K562 (cell line): Measurements from ENCODE around the gene ORC5. TPM values are rescaled to one million over a fixed set of nuclear protein-coding genes. Genes with fewer than 3 reads are reported as not detected.

ENCODE experiments used
- ATAC-seq: fragments of 200-7000 bp; cut with Tn5 transposase; 3 replicates; pipeline ENCODE4 v1.9.1; 2020; ENCODE audit warnings: moderate library complexity
- BruUV-seq: library from RNA; stranded (reverse); fragments of 400-500 nt; replicated peaks from 2 replicates; lab custom pipeline; 2021; lab: Mats Ljungman, UMichigan
- CTCF ChIA-PET: fragments of 300-600 bp; formaldehyde crosslinking; extraction: SDS; loops from one replicate; lab custom pipeline; 2021; ENCODE audit warnings: low intra/inter-chr PET ratio; lab: Yijun Ruan, JAX
- POLR2A ChIA-PET: fragments of 300-600, 350-650 bp; sonication (Branson Sonifier 250); formaldehyde crosslinking; extraction: SDS; loops from one replicate; lab custom pipeline; 2021; ENCODE audit warnings: antibody characterized with exemption, inconsistent platforms; lab: Yijun Ruan, JAX
- DNase-seq, 4 experiments: peaks; one replicate each; pipeline versions ENCODE4 v3.0.0 to v3.0.0-alpha.2; 2011 to 2018; ENCODE audit warnings: low spot score in 3 of 4, mixed read lengths in 3 of 4; ENCODE audit errors: extremely low read depth in 1 of 4
- FAIRE-seq: peaks from 2 replicates; lab custom pipeline; 2011; peaks lifted over from hg19 to GRCh38; lab: Jason Lieb, UNC
- H2AFZ ChIP-seq: 2 replicates; pipeline ENCODE4 v1.6.0; 2011; ENCODE audit warnings: low read depth, low read length, control low read depth, inconsistent platforms
- H3K27ac ChIP-seq: fragments of 200-600 bp; 3 replicates; pipeline ENCODE4 v1.8.0; 2011; ENCODE audit warnings: low read depth, mild to moderate bottlenecking, control low read depth, inconsistent platforms, low read length, moderate library complexity, mixed read lengths; ENCODE audit errors: extremely low read depth
- H3K27me3 ChIP-seq, 2 experiments: fragments of 300-600 bp in 1 of 2; 2 replicates in 1 of 2; 3 replicates in 1 of 2; pipeline versions ENCODE4 v1.6.0 to v1.8.0; 2011; ENCODE audit warnings: inconsistent platforms in 2 of 2, low read length in 2 of 2, mild to moderate bottlenecking in 1 of 2, mixed read lengths in 1 of 2, moderate library complexity in 1 of 2; ENCODE audit not compliant: control insufficient read depth in 2 of 2, insufficient read depth in 2 of 2
- H3K36me3 ChIP-seq: fragments of 300-600 bp; 3 replicates; pipeline ENCODE4 v1.8.0; 2011; ENCODE audit warnings: mild to moderate bottlenecking, low read length, inconsistent platforms; ENCODE audit not compliant: control insufficient read depth, insufficient read depth
- H3K4me1 ChIP-seq, 2 experiments: fragments of 200-600 bp in 1 of 2; replicated peaks in 1 of 2; 2 replicates in 1 of 2; 3 replicates in 1 of 2; pipeline versions ENCODE4 v1.5.1 to v1.8.0; 2011; ENCODE audit warnings: inconsistent platforms in 2 of 2, low read length in 2 of 2, mild to moderate bottlenecking in 1 of 2, mixed read lengths in 1 of 2, moderate library complexity in 1 of 2; ENCODE audit not compliant: control insufficient read depth in 2 of 2, insufficient read depth in 2 of 2
- H3K4me2 ChIP-seq: 2 replicates; pipeline ENCODE4 v1.6.1; 2011; ENCODE audit warnings: low read length, control low read depth, inconsistent platforms, mixed read lengths; ENCODE audit not compliant: insufficient read depth
- H3K4me3 ChIP-seq: fragments of 200-600 bp; sonication (generic), shearing (Covaris generic); 2 replicates; pipeline ENCODE4 v1.5.1; 2016; ENCODE audit warnings: control low read depth, inconsistent platforms
- H3K79me2 ChIP-seq: fragments of 200-600 bp; 3 replicates; pipeline ENCODE4 v1.8.0; 2011; ENCODE audit warnings: low read length, inconsistent platforms; ENCODE audit not compliant: control insufficient read depth, insufficient read depth
- H3K9ac ChIP-seq, 2 experiments: 2 replicates each; pipeline versions ENCODE4 v1.6.0 to v1.6.1; 2011; ENCODE audit warnings: low read depth in 2 of 2, low read length in 2 of 2, control low read depth in 1 of 2, inconsistent platforms in 1 of 2, mild to moderate bottlenecking in 1 of 2, mixed read lengths in 1 of 2; ENCODE audit not compliant: insufficient read depth in 1 of 2
- H3K9me1 ChIP-seq: one replicate; pipeline ENCODE4 v1.6.0; 2011; ENCODE audit warnings: inconsistent platforms, mild to moderate bottlenecking, low read length, moderate library complexity; ENCODE audit not compliant: control insufficient read depth, insufficient read depth
- H3K9me3 ChIP-seq: replicated peaks from 2 replicates; pipeline ENCODE4 v1.5.1; 2011; ENCODE audit warnings: low read depth, low read length, inconsistent platforms; ENCODE audit not compliant: control insufficient read depth, insufficient read depth
- H4K20me1 ChIP-seq: replicated peaks from 2 replicates; pipeline ENCODE4 v1.6.1; 2011; ENCODE audit warnings: low read length, inconsistent platforms, mixed read lengths; ENCODE audit not compliant: control insufficient read depth, insufficient read depth
- CBFB ChIP-seq: sonication (generic); formaldehyde crosslinking; IDR thresholded peaks from 2 replicates; pipeline ENCODE4 v1.4.0; 2020; ENCODE audit warnings: mild to moderate bottlenecking, missing genetic modification reagents
- CC2D1A ChIP-seq: fragments of 450-650 bp; IDR thresholded peaks from 2 replicates; pipeline ENCODE4 v1.6.1; 2017; ENCODE audit warnings: mild to moderate bottlenecking
- ELF2 ChIP-seq: fragments of 250-450 bp; sonication (Bioruptor Pico); IDR thresholded peaks from 2 replicates; pipeline ENCODE4 v1.5.0; 2021; ENCODE audit warnings: mild to moderate bottlenecking
- FOXK1 ChIP-seq: sonication (generic); formaldehyde crosslinking; IDR thresholded peaks from 2 replicates; pipeline ENCODE4 v1.8.0; 2022; ENCODE audit warnings: missing genetic modification reagents, mild to moderate bottlenecking, borderline replicate concordance
- MLLT1 ChIP-seq, 2 experiments: fragments of 450-650 bp; IDR thresholded peaks; 2 replicates each; pipeline ENCODE4 v1.6.1; 2016
- NCOA1 ChIP-seq: fragments of 450-650 bp; IDR thresholded peaks from 2 replicates; pipeline ENCODE4 v1.6.1; 2016; ENCODE audit warnings: low read depth
- NFATC3 ChIP-seq: fragments of 450-650 bp; IDR thresholded peaks from 2 replicates; pipeline ENCODE4 v1.6.1; 2017; ENCODE audit warnings: mild to moderate bottlenecking
- SREBF2 ChIP-seq: sonication (generic); formaldehyde crosslinking; IDR thresholded peaks from 2 replicates; pipeline ENCODE4 v1.4.0; 2020; ENCODE audit warnings: mild to moderate bottlenecking, missing genetic modification reagents
- ZEB2 ChIP-seq: fragments of 450-650 bp; IDR thresholded peaks from 2 replicates; pipeline ENCODE4 v1.6.1; 2016
- ZNF224 ChIP-seq: sonication (generic); formaldehyde crosslinking; IDR thresholded peaks from 2 replicates; pipeline ENCODE4 v1.8.0; 2022; ENCODE audit warnings: mild to moderate bottlenecking, missing genetic modification reagents
- ZNF232 ChIP-seq: sonication (generic); formaldehyde crosslinking; IDR thresholded peaks from 2 replicates; pipeline ENCODE4 v1.8.0; 2022; ENCODE audit warnings: mild to moderate bottlenecking, missing genetic modification reagents
- ZNF507 ChIP-seq: conservative IDR thresholded peaks from 2 replicates; pipeline ENCODE4 v1.6.1; 2017; ENCODE audit warnings: missing genetic modification characterization, missing compliant biosample characterization
- WGBS: fragments of 100-300 bp; shearing (Covaris generic); methylation state at CpG from one replicate; pipeline ENCODE4 v1.1.6; 2016; ENCODE audit warnings: low coverage, mixed read lengths; ENCODE audit not compliant: insufficient coverage; ENCODE audit errors: missing lambda C conversion rate; 5-methylcytosine and 5-hydroxymethylcytosine counted together
- in situ Hi-C: fragments of 300-500 bp; cut with MboI; formaldehyde crosslinking; loops from 4 replicates; pipeline ENCODE4 v1.15.0; 2018; ENCODE audit warnings: inconsistent platforms, mixed read lengths
- intact Hi-C: fragments of 100-400 bp; cut with micrococcal nuclease; formaldehyde crosslinking; loops from 2 replicates; pipeline ENCODE4 v1.14.2; 2022
- polyA plus RNA-seq, 8 experiments: library from polyadenylated mRNA; depleted of rRNA in 4 of 8; stranded (reverse) in 5 of 8; unstranded in 3 of 8; fragments of >200 nt; fragmentation: Nextera tagmentation in 2 of 8; fragmentation: Illumina TruSeq in 1 of 8; extraction: Ambion mirVana in 2 of 8; extraction: Trizol in 1 of 8; gene quantifications; 2 replicates each; pipeline versions ENCODE4 v1.2.1 to v1.2.3, GENCODE V29; 2011 to 2014; ENCODE audit warnings: inconsistent platforms in 1 of 8, missing spikeins in 1 of 8
- total RNA-seq, 7 experiments: library from RNA; depleted of rRNA in 6 of 7; stranded (reverse); fragments of >200 nt in 6 of 7; fragmentation: Illumina TruSeq in 2 of 7; extraction: Trizol in 2 of 7; gene quantifications; 2 replicates each; pipeline versions ENCODE4 v1.2.1 to v1.2.3, GENCODE V29; 2011 to 2021; ENCODE audit warnings: low replicate concordance in 1 of 7

The ORC5 gene
- total and polyA plus RNA-seq, 9 of the 15 experiments (the other 6 are each of a cell fraction or from before 2014, with no cell fraction given) = 29.8 to 136 (median 54.8) TPM

GRCh38 chr7:104207348-104207730 is 474 bp downstream of the ORC5 start:
- Histone ChIP-seq H3K36me3 (peaks cover 22% of the 10 kb centered on the region), H3K9ac (peak overlapping the region; percentile 95 to 96), H3K79me2 (peaks cover 53% of the 10 kb centered on the region), H2AFZ (peak overlapping the region; percentile 91), H4K20me1 (no peaks in the 10 kb centered on the region), H3K9me3 (peaks cover 6% of the 10 kb centered on the region), H3K9me1 (no peaks in the 10 kb centered on the region), H3K4me2 (peak overlapping the region; percentile 97), H3K27me3 (no peaks in the 10 kb centered on the region), H3K4me3 (peak overlapping the region; percentile 71), H3K27ac (peak overlapping the region; percentile 86), H3K4me1 (peaks cover 5 to 8% of the 10 kb centered on the region in 2 experiments; a peak in 1 of 5 replicates)
- intact Hi-C loops = no loop called here
- BruUV-seq = TSS peak; percentile 77
- TF ChIP-seq ZNF224 (CRISPR knock-in tag) (0 out of 2 replicates have a peak, but pooled peaks have one; percentile 27), MLLT1 (IDR thresholded peaks at IDR 0.05) (0 out of 4 replicates have a peak, but pooled peaks of 1 of the 2 experiments have one; percentile 16), CBFB (CRISPR knock-in tag) (0 out of 2 replicates have a peak, but pooled peaks have one; percentile 14), ELF2 (no peak), FOXK1 (0 out of 2 replicates have a peak, but pooled peaks have one; percentile 40), ZNF507 (tag) (no peak), NCOA1 (peak; percentile 32; the same call in 1 of the 2 replicates), ZEB2 (no peak), CC2D1A (0 out of 2 replicates have a peak, but pooled peaks have one; percentile 17), ZNF232 (0 out of 2 replicates have a peak, but pooled peaks have one; percentile 75), NFATC3 (0 out of 2 replicates have a peak, but pooled peaks have one; percentile 22), SREBF2 (CRISPR knock-in tag) (peak; percentile 71; the same call in 1 of the 2 replicates)
- ATAC-seq (peak; percentile 68), FAIRE-seq (no peak), DNase-seq (peak in 2 of 4 experiments; percentile 30 to 32)
- ChIA-PET POLR2A (interaction anchor here (0.6 kb wide), 1 partner anchor 73 kb away, joined by 3 read pairs; no protein-coding TSS in a partner anchor), CTCF (no interaction called here)
- WGBS = 0% methylated on average over 10 of the region's 10 CpGs
- in situ Hi-C loops = no loop called here
